Activated T-helper 2 cell treated with anti-CD3 and anti-CD28 coated beads, Interferon-gamma antibody, Interleukin-2, Interleukin-4, amounts not matched to agents 10 μg/mL and 5 μg/mL and 100 μg/mL, durations not matched to agents 14 hours and 24 hours and 36 hours (primary cell): ENCODE measurements around the gene ING4. TPM values are rescaled to one million over a fixed set of nuclear protein-coding genes. Genes with fewer than 3 reads are reported as not detected.
A peak's percentile ranks its signal among the peaks of the same experiment; 100 is the strongest.

Experiments
- DNase-seq: peaks from one replicate; pipeline ENCODE4 v3.0.0; 2021; ENCODE audit warnings: low spot score
- H3K27ac Mint-ChIP-seq: one replicate; pipeline ENCODE4 v1.8.0; 2021; ENCODE audit warnings: mixed read lengths
- H3K27me3 Mint-ChIP-seq: one replicate; pipeline ENCODE4 v1.8.0; 2021; ENCODE audit warnings: low read depth, mixed read lengths
- H3K36me3 Mint-ChIP-seq: one replicate; pipeline ENCODE4 v1.8.0; 2021; ENCODE audit warnings: low read depth, mixed read lengths
- H3K4me1 Mint-ChIP-seq: one replicate; pipeline ENCODE4 v1.8.0; 2021; ENCODE audit warnings: low read depth, mixed read lengths
- H3K4me3 Mint-ChIP-seq: one replicate; pipeline ENCODE4 v1.8.0; 2021; ENCODE audit warnings: low read depth, mild to moderate bottlenecking, moderate library complexity, mixed read lengths
- H3K9me3 Mint-ChIP-seq: one replicate; pipeline ENCODE4 v1.8.0; 2021; ENCODE audit warnings: mixed read lengths
- intact Hi-C: fragments of 100-400 bp; cut with micrococcal nuclease; formaldehyde crosslinking; loops from one replicate; pipeline ENCODE4 v1.15.1; 2023
- total RNA-seq: library from RNA; stranded (reverse); gene quantifications from 2 replicates; pipeline ENCODE4 v1.2.3, GENCODE V29; 2022

ING4 gene
- total RNA-seq, 1 donor from 2014 or later: 19.1 TPM

GRCh38 chr12:6667559-6668210 is 4.8 kb upstream of the ING4 start:
- H3K36me3 Mint-ChIP-seq: peaks cover 68% of the 10 kb centered on the region
- H3K9me3 Mint-ChIP-seq: no peaks in the 10 kb centered on the region
- no peak overlapping the region for H3K4me3 Mint-ChIP-seq
- no peak for DNase-seq
- no peak overlapping the region for H3K27ac Mint-ChIP-seq
- intact Hi-C loops: no loop called here
- H3K4me1 Mint-ChIP-seq: peaks cover 9% of the 10 kb centered on the region
- no peaks in the 10 kb centered on the region for H3K27me3 Mint-ChIP-seq

DNA sequence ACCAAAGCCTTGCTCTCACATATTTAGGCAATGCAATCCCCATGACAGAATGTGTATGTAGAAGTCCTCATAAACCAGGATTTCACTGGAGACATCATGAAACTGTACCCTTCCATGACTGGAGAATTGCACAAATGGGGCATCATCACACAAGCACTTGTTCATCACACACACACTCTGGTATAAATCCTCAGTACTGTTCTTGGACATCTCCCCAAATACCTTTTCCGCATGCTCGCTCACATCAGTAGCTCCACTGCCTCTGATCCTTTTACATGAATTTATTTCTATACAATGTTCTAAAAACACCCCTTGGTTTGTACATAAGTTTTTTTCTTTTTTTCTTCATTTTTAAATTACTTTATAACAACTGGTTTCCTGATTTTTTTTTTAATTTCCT is 3.3 kb upstream of the ING4 start:
- H3K4me1 Mint-ChIP-seq: peaks cover 17% of the 10 kb centered on the region
- DNase-seq: no peak
- intact Hi-C loops: no loop called here
- no peaks in the 10 kb centered on the region for H3K9me3 Mint-ChIP-seq
- H3K27me3 Mint-ChIP-seq: no peaks in the 10 kb centered on the region
- H3K36me3 Mint-ChIP-seq: peaks cover 54% of the 10 kb centered on the region
- H3K4me3 Mint-ChIP-seq: no peak overlapping the region
- no peak overlapping the region for H3K27ac Mint-ChIP-seq

DNA sequence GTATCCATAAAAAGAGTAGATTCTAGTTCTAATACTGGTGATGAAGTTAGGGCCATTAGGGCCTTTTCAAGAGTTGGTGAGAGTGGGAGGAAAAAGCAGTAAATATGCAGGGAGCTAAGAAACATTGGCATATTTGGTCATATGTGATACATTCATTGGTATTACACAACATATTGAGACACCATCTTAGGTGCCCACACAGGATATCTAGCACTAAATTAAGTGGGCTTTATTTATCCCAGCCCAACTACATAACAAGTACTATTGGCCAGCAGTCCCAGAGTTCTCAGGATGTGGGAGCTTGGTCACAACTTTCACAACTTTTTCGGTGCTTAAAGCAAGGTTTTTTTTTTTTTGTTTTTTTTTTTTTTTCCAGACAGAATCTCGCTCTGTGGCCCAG is 2.0 kb upstream of the ING4 start:
- Mint-ChIP-seq H3K27me3 (no peaks in the 10 kb centered on the region), H3K27ac (peak overlapping the region; percentile 47), H3K4me3 (no peak overlapping the region), H3K9me3 (no peaks in the 10 kb centered on the region), H3K36me3 (peaks cover 40% of the 10 kb centered on the region), H3K4me1 (peaks cover 17% of the 10 kb centered on the region)
- no peak for DNase-seq
- intact Hi-C loops: no loop called here

DNA sequence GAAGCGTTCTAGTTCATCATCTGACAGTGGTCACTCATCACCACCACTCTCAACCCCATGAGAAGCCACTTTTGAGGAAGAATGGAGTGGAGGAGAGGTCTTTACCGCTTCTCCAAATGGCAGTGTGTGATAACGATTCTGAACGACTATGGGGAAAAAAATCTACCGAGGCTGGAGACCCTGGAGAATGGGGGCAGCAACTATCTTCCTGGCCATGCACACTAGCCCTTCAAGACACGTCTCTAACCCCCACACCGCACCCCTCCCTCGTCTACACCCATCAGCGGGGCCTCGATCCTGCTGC is 365 bp downstream of the ING4 start:
- Mint-ChIP-seq H3K9me3 (no peaks in the 10 kb centered on the region), H3K4me3 (peak overlapping the region; percentile 89), H3K27ac (peak overlapping the region; percentile 91), H3K27me3 (no peaks in the 10 kb centered on the region), H3K36me3 (peaks cover 24% of the 10 kb centered on the region), H3K4me1 (peaks cover 17% of the 10 kb centered on the region)
- DNase-seq: no peak
- intact Hi-C loops: no loop called here

DNA sequence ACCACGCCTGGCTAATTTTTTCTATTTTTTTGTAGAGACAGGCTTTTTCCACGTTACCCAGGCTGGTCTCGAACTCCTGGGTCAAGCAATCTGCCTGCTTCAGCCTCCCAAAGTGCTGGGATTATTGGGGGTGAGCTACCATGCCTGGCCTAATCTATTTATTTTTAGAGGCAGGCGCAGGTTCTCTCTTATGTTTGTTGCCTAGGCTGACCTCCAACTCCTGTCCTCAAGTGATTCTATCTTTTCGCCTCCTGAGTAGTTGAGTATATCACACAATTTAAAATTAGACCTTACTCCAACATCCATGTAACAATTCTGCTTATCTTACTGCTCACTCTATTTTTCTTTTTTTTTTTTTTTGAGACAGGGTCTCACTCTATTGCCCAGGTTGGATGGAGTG is 8.9 kb downstream of the ING4 start:
- DNase-seq: no peak
- intact Hi-C loops: no loop called here
- Mint-ChIP-seq H3K4me3 (no peak overlapping the region), H3K4me1 (no peaks in the 10 kb centered on the region), H3K27ac (no peak overlapping the region), H3K36me3 (peaks cover 55% of the 10 kb centered on the region), H3K9me3 (no peaks in the 10 kb centered on the region), H3K27me3 (no peaks in the 10 kb centered on the region)

DNA sequence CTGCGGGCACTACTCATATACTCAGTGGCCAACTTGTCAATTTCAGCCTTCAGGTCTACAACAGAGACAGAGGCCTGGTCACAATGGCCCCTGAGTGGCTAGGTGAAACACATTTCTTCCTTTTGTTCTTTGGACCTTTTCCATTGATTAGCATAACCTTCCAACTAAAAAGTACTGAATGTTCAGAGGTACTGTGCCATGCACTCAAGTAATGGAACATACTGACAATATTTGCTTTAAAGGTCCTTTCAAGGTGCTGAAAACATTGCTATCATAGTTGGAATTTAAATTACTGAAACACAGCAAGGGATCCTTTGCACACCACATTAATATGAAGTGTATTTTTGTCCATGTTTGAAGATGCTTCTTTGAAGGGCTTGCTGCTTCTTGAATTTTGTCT is 9.6 kb downstream of the ING4 start:
- peaks cover 51% of the 10 kb centered on the region for H3K36me3 Mint-ChIP-seq
- no peak overlapping the region for H3K27ac Mint-ChIP-seq
- no peaks in the 10 kb centered on the region for H3K4me1 Mint-ChIP-seq
- no peak overlapping the region for H3K4me3 Mint-ChIP-seq
- no peaks in the 10 kb centered on the region for H3K27me3 Mint-ChIP-seq
- no peaks in the 10 kb centered on the region for H3K9me3 Mint-ChIP-seq
- intact Hi-C loops: no loop called here
- DNase-seq: no peak

DNA sequence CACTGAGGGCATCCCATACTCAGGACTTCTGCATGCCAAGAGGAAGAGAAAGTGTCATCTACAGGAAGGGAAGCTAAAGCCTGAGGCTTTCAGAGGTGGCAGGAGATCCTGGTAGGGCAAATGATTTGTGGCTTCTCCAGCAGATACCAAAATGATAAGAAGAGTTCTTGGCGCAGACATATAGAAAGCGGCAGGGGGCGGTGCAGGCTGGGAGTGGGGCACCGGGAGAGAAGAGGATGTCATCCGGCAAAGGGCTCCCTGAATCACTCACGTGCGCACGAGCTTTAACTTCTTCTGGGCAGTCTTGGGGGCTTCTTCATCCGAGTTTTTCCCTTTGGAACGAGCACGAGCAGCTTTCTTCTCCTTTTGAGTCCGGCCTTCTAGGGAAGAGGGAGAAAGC is 10.5 kb downstream of the ING4 start:
- intact Hi-C loops: no loop called here
- no peak for DNase-seq
- H3K4me3 Mint-ChIP-seq: no peak overlapping the region
- no peaks in the 10 kb centered on the region for H3K9me3 Mint-ChIP-seq
- no peaks in the 10 kb centered on the region for H3K27me3 Mint-ChIP-seq
- no peak overlapping the region for H3K27ac Mint-ChIP-seq
- H3K36me3 Mint-ChIP-seq: peaks cover 57% of the 10 kb centered on the region
- H3K4me1 Mint-ChIP-seq: no peaks in the 10 kb centered on the region

GRCh38 chr12:6650832-6651231 is 12.1 kb downstream of the ING4 start:
- Mint-ChIP-seq H3K27ac (no peak overlapping the region), H3K4me1 (no peaks in the 10 kb centered on the region), H3K36me3 (peaks cover 56% of the 10 kb centered on the region), H3K27me3 (no peaks in the 10 kb centered on the region), H3K4me3 (no peak overlapping the region), H3K9me3 (no peaks in the 10 kb centered on the region)
- DNase-seq: no peak
- intact Hi-C loops: no loop called here

DNA sequence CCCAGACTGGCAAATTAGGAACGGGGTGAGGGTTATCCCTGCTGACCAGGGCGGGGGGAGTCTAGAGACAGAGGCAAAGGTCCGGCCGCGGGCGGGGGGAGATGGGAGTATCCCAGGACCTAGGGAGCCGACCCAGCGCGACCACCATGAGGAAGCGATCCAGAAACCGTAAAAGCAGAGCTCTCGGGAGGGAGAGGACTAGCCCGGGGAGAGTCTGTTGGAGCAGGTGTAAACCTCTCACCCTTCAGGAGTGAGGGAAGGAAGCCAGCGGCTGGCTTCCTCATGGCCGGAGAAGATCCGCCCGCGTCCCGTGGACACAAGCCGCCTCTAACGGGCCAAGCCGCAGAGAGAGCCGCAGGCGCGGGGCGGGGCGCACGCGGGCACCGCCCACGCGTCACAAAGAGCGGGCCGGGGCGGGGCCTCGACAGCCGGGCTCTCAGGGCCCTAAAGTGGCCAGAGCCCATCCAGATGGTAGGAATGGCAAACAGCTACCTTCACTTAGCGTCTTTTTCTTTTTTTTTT is 15.8 kb downstream of the ING4 start, which contains the start of gene ACRBP:
Gene ACRBP (minus strand): TSS at position 350 of the 522 bp plus-strand sequence. CDS start 66 bp downstream, at position 284.
- H3K9me3 Mint-ChIP-seq: peaks cover 22% of the 10 kb centered on the region
- H3K36me3 Mint-ChIP-seq: peaks cover 50% of the 10 kb centered on the region
- H3K27ac Mint-ChIP-seq: peak within 1 kb of the TSS; percentile 36
- DNase-seq: peak; percentile 20
- no peaks in the 10 kb centered on the region for H3K4me1 Mint-ChIP-seq
- H3K27me3 Mint-ChIP-seq: peaks cover 6% of the 10 kb centered on the region
- intact Hi-C loops: no loop called here
- H3K4me3 Mint-ChIP-seq: peak within 1 kb of the TSS; percentile 52

DNA sequence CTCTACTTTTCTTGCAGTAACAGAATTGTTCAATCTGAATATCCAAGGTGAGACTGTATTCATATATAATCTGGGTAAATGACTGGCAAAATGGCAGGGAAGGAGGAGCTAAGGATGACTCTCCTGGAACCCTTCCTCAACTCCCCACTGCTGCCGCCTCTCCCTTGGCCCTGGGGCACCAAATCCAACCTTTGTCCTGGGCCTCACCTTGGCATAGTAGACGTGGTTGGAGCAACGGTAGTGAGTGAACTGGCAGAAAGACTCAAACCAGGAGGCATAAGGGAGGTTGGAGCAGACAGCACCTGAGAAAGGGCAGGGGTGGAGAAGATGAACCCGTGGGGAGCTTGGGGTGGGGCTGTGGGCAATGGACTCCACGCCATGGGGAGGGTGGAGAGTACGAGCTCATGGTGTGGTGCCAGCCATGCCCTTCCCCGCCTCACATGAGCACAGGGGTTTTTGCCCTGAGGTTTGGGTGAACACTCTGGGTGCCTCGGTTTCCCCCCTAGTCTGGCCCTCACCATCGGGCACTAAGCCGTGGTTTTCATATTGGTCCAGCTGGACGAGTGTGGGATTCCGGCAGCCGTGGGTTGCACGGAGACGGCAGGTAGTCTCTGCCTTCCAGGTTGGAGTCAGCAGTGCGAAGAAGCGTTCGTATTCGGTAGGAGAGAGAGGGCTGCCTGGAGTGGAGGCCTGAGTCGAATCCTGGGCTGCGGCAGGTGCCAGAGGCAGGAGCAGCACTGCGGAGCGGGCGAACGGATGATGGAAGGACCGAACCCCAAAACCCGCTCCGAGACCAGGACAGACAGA is 16.4 kb downstream of the ING4 start:
- Mint-ChIP-seq H3K36me3 (peaks cover 45% of the 10 kb centered on the region), H3K4me1 (no peaks in the 10 kb centered on the region), H3K9me3 (peaks cover 22% of the 10 kb centered on the region), H3K27ac (peak overlapping the region; percentile 36), H3K4me3 (peak overlapping the region; percentile 52), H3K27me3 (peaks cover 10% of the 10 kb centered on the region)
- intact Hi-C loops: no loop called here
- no peak for DNase-seq

GRCh38 chr12:6644903-6645302 is 18.0 kb downstream of the ING4 start:
- intact Hi-C loops: no loop called here
- no peak overlapping the region for H3K4me3 Mint-ChIP-seq
- H3K4me1 Mint-ChIP-seq: peaks cover 3% of the 10 kb centered on the region
- H3K27ac Mint-ChIP-seq: no peak overlapping the region
- peaks cover 12% of the 10 kb centered on the region for H3K27me3 Mint-ChIP-seq
- H3K9me3 Mint-ChIP-seq: peaks cover 22% of the 10 kb centered on the region
- no peak for DNase-seq
- peaks cover 32% of the 10 kb centered on the region for H3K36me3 Mint-ChIP-seq

DNA sequence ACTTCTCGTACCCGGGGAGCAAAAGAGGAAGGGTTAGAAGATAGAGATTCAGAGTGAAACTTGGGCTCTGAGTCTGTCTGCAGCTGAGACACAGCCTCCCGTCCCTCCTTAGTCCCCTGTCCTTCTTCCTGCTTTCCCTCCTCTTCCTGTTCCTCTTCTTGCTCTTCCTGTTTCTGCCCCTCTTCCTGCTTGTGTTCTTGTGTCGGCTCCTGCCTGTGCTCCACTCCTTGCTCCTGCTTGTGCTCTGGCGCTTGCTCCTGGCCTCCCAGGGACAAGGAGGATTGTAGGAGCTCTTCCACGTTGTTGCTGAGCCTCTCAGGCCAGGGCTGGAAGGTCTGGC is 18.7 kb downstream of the ING4 start:
- Mint-ChIP-seq H3K4me1 (peaks cover 3% of the 10 kb centered on the region), H3K9me3 (peaks cover 22% of the 10 kb centered on the region), H3K4me3 (no peak overlapping the region), H3K27ac (no peak overlapping the region), H3K36me3 (peaks cover 32% of the 10 kb centered on the region), H3K27me3 (peaks cover 12% of the 10 kb centered on the region)
- DNase-seq: no peak
- intact Hi-C loops: no loop called here

- Mint-ChIP-seq H3K4me3 (no peak overlapping the region), H3K36me3 (peaks cover 32% of the 10 kb centered on the region), H3K4me1 (peaks cover 3% of the 10 kb centered on the region), H3K27me3 (peaks cover 12% of the 10 kb centered on the region), H3K27ac (no peak overlapping the region), H3K9me3 (peaks cover 22% of the 10 kb centered on the region)
- no peak for DNase-seq
- intact Hi-C loops: no loop called here
Observed at GRCh38 chr12:6643569-6644256, 19.2 kb downstream of the ING4 start.
